ENCODE data around the gene SH3RF3.

The SH3RF3 gene

GRCh38 chr2:109466674-109467575 is 337.9 kb downstream of the SH3RF3 start:
- DNase-seq, result no peak

DNA sequence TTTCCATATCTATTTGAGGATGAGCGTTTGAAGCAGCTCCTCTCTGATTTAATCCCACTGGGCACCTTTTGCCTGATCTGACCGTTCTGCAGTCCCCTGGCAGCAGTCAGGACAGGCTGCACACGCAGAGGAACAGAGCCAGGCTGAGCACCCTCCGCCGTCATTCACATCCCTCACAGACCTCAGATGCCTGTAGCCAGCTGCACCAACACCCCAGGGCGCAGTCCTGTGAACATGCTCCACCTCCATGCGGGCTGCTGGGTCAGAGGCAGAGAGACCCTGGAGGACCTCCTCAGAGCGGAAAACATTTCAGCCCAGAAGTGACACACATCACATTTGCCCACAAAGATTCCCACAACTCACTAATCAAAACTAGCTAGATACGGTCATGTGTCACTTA is 338.7 kb downstream of the SH3RF3 start:
- no peak for DNase-seq

- DNase-seq, result no peak
Measured at GRCh38 chr2:109468893-109469292, 339.9 kb downstream of the SH3RF3 start.

DNA sequence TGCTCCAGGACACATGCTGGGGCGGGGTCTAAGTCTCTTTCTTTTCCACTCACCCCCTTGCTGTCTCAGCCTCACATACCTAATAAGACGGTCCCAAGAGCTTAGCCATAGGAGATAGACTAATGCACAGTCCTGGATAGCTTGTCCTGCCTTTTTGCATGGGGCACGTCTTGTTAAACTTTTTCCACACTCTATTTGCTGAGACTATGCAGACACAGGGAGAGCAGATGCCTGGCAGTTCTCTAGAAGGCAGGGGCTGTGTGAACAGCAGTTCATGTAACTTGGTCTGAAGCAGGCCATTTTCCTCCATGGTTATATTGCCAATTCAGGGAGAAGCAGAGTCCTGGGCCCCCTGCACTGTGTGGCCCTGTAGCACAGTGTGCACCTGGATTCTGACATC is 342.7 kb downstream of the SH3RF3 start:
- no peak for DNase-seq

GRCh38 chr2:109472331-109472959 is 343.4 kb downstream of the SH3RF3 start:
- no peak for DNase-seq

DNA sequence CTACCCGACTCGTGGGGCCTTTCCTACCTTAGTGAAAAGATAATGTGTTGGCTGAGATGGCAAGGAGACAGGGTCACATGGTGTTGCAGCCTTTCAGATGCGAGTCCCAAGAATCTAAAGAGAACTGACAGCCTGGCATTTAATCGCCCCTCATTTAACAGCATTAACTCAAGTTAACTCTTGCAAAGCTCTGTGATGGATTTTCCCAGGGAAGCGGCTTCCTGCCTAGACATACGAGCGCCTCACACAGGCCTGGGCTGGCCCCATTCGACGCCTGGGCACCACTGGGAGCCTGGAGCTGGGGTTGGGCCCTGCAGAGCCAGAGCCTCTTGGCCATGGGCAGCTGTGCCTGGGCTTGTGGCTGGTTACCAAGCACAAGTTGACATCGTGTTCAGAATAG is 344.0 kb downstream of the SH3RF3 start:
- no peak for DNase-seq

- peak; percentile 62 for DNase-seq
Measured at GRCh38 chr2:109473616-109474318, 344.8 kb downstream of the SH3RF3 start.

GRCh38 chr2:109474319-109474825 is 345.4 kb downstream of the SH3RF3 start:
- no peak for DNase-seq

GRCh38 chr2:109475531-109476210 is 346.7 kb downstream of the SH3RF3 start:
- DNase-seq, result no peak

GRCh38 chr2:109476641-109477441 is 347.8 kb downstream of the SH3RF3 start:
- DNase-seq, result no peak

DNA sequence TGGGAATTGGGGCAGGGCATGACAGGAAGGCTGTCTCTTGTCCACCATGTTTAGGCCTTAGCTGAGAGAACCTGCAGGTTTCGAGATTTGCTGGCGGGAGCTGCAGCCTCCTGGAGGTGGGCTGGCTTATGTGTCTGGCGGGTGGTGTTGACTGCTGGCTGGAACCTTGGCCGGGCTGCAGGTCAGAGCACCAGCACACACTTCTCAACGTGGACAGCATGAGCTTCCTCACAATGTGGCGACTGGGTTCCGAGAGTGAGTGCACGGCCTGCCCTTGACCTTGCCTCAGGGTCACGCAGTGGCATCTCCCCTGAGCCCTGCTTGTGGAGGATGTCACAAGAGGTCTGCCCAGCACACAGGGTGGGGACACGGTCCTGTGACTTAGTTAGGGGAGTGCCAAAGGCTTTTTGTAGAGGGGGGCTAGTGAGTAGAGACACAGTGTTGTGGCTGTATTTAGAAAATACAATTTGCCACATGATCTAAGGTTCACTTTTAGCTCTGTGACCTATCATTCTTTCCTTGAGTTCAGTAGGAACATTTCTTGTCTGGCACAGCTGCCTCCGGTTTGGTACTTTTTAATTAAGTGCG is 350.0 kb downstream of the SH3RF3 start:
- DNase-seq, result no peak

- DNase-seq, result no peak
Measured at GRCh38 chr2:109479804-109480203, 350.8 kb downstream of the SH3RF3 start.

DNA sequence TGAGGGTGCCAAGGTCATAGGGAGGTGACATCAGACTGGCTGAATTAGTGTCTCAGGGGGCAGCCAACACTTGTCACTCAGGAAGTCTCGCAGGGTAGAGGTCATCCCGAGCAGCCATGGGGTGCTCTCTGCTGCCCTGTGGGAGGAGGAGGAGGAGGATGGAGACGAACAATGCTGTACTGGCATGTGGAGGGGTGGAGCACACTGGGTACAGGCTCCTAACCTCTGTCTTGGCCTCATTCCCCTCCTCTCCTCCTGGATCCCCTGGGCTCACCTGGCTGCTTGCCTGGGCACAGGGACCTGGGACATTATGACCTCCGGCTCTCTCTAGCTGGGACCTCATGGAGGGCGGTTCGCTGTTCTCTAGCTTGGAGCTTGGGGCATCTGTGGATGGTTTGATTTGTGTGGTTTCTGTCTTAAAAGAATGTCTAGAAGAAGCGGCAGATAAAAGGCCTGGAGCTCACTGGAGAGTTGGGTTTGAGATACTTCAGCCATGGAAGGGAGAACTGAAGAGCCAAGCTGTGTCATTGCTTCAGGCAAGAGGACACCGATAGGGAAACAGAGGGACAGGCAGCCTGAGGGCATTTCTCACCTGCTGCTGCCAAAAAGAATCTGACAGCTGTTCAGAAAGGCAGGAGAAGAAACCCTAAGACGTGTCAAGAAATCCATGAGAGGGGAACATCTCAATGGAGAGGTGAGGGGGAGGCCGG is 351.6 kb downstream of the SH3RF3 start:
- DNase-seq, result no peak

DNA sequence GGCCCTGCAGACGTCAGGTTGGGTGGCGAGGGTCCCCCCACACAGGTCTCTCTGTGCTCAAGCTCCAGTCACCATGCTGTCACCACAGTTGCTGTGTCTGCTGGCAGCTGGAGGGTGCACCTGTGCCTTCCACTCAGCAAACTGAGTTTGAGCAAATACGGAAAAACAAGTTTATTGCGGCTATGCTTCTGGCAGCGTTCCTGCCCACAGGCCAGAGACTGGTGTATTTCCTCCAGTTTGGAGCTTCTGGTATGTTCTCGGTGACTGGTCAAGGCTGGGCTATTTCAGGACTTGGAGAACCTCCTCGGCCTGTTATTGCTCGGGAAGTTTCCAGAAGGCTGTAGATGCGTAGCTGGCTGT is 352.2 kb downstream of the SH3RF3 start:
- no peak for DNase-seq

GRCh38 chr2:109481599-109481998 is 352.6 kb downstream of the SH3RF3 start:
- no peak for DNase-seq

GRCh38 chr2:109482361-109482861 is 353.4 kb downstream of the SH3RF3 start:
- no peak for DNase-seq

DNA sequence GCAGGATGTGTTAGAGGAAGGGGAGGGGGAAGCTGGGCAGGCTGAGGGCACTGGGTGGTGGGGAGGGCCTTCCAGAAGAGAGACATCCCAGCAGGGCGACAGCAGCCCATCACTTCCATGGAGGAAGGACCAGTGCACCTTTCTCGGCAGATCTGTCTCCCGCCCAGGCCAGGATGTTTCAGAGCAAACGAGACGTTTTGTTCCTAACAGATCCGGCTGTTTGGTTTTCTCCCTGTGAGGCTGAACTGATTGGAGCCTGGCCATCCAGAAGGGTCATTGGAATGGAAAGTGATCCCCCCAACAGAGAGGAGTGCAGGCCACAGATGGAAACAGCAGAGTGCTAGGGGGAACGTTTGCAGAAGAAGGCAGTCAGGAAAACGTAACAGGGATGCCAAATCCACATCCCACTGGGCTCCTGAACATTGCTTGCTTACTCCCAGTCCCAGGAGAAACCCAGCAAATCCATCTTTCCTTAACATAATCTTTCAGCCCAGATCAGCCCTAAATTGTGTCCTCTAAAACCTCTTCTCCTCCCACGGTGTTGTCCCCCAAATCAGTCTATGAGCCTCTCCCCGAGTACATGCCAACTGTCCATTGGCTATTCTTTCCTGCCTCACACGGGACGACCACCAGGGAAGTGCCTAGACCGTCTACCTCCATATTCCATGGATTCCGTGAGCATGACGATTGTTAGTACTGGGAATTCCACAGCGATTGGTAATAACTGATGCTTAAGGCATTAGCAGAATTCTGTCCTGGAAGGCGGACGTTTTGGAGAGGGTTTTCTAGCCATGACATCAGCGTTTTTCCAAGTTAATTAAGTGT is 357.9 kb downstream of the SH3RF3 start:
- no peak for DNase-seq

DNA sequence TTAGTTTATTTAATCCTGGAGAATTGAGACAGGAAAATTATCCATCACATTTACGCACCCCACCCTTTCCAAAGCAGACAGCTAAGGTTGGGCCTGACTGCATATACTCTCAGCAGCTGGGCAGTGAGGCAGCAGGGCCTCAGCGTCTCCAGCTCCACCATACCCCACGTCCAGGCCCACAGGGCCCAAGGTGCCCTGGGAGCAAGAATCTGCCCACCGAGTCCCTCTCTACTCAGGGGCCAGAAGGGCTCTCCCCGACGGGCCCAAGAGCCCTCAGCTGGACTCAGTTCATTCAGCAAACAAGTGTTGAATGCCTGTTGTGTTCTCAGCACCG is 358.5 kb downstream of the SH3RF3 start:
- no peak for DNase-seq

GRCh38 chr2:109487871-109488655 is 359.1 kb downstream of the SH3RF3 start:
- no peak for DNase-seq

All from NCI-H1105 treated with DMSO at 0.1 percent for 48 hours (cell line).